BE2C (cell line): ENCODE measurements around the gene DNAH12.

Experiments used
- DNase-seq: peaks from one replicate; pipeline ENCODE4 v3.0.0-alpha.2; 2020
- H3K27me3 ChIP-seq: fragments of 250-450 bp; sonication (Bioruptor Pico); 2 replicates; pipeline ENCODE4 v1.5.1; 2020; ENCODE audit warnings: mild to moderate bottlenecking
- H3K36me3 ChIP-seq: fragments of 250-450 bp; sonication (Bioruptor Pico); 2 replicates; pipeline ENCODE4 v1.5.1; 2020; ENCODE audit warnings: mild to moderate bottlenecking
- H3K4me1 ChIP-seq: fragments of 250-450 bp; sonication (Bioruptor Pico); 2 replicates; pipeline ENCODE4 v1.5.1; 2020
- H3K4me3 ChIP-seq: 2 replicates; pipeline ENCODE4 v1.5.1; 2011; ENCODE audit warnings: low read depth, low read length
- H3K9me3 ChIP-seq: fragments of 250-450 bp; sonication (Bioruptor Pico); 2 replicates; pipeline ENCODE4 v1.5.1; 2020
- TF ChIP-seq, protein P1 (sequence below): IDR thresholded peaks from 2 replicates; pipeline ENCODE4 v1.5.1; 2012; ENCODE audit warnings: mild to moderate bottlenecking, low read depth, low read length

Gene DNAH12

GRCh38 chr3:57545636-57546268 is 1.6 kb upstream of the DNAH12 start:
- Histone ChIP-seq H3K9me3 (no peaks in the 10 kb centered on the region), H3K36me3 (no peaks in the 10 kb centered on the region), H3K4me3 (no peak overlapping the region), H3K4me1 (no peaks in the 10 kb centered on the region), H3K27me3 (no peaks in the 10 kb centered on the region)
- no peak for DNase-seq
- TF ChIP-seq, protein P1, sequence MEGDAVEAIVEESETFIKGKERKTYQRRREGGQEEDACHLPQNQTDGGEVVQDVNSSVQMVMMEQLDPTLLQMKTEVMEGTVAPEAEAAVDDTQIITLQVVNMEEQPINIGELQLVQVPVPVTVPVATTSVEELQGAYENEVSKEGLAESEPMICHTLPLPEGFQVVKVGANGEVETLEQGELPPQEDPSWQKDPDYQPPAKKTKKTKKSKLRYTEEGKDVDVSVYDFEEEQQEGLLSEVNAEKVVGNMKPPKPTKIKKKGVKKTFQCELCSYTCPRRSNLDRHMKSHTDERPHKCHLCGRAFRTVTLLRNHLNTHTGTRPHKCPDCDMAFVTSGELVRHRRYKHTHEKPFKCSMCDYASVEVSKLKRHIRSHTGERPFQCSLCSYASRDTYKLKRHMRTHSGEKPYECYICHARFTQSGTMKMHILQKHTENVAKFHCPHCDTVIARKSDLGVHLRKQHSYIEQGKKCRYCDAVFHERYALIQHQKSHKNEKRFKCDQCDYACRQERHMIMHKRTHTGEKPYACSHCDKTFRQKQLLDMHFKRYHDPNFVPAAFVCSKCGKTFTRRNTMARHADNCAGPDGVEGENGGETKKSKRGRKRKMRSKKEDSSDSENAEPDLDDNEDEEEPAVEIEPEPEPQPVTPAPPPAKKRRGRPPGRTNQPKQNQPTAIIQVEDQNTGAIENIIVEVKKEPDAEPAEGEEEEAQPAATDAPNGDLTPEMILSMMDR = no peak

- no peak for DNase-seq
- no peaks in the 10 kb centered on the region for H3K9me3 ChIP-seq
- no peak overlapping the region for H3K4me3 ChIP-seq
- H3K4me1 ChIP-seq = no peaks in the 10 kb centered on the region
- TF ChIP-seq, protein P1 = no peak
- H3K27me3 ChIP-seq = no peaks in the 10 kb centered on the region
- no peaks in the 10 kb centered on the region for H3K36me3 ChIP-seq
Measured at GRCh38 chr3:57538465-57538864, 5.7 kb downstream of the DNAH12 start.

DNA sequence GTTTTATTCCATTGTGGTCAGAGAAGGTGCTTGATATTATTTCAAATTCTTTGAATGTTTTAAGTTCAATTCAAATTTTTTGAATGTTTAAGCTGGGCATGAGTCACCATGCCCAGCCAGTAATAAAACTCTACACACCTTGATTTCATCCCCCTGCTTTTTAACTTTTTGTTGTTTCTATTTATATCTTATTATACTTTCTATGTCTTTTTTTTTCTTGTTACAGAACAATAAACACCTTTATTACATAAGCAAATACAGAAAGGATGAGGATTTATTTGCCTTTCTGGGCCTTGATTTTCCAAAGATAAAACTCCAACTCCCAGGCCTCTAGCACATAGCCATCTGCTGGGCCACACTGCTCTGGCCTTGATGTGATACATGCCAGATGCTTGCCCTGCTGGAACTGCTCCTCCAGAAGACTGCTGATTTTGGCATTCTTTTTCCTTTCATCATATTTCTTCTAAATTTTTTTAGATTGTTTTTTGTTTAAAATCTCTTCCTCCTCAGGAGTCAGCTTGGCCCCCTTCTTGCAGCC is 14.0 kb downstream of the DNAH12 start:
- Histone ChIP-seq H3K36me3 (no peaks in the 10 kb centered on the region), H3K4me3 (no peak overlapping the region), H3K4me1 (no peaks in the 10 kb centered on the region), H3K9me3 (no peaks in the 10 kb centered on the region), H3K27me3 (no peaks in the 10 kb centered on the region)
- TF ChIP-seq, protein P1 = no peak
- no peak for DNase-seq

GRCh38 chr3:57518276-57518915 is 25.7 kb downstream of the DNAH12 start:
- H3K4me3 ChIP-seq = no peak overlapping the region
- H3K9me3 ChIP-seq = no peaks in the 10 kb centered on the region
- TF ChIP-seq, protein P1 = no peak
- H3K36me3 ChIP-seq = no peaks in the 10 kb centered on the region
- no peaks in the 10 kb centered on the region for H3K27me3 ChIP-seq
- H3K4me1 ChIP-seq = no peaks in the 10 kb centered on the region
- DNase-seq = no peak

- Histone ChIP-seq H3K27me3 (no peaks in the 10 kb centered on the region), H3K4me3 (no peak overlapping the region), H3K36me3 (no peaks in the 10 kb centered on the region), H3K9me3 (no peaks in the 10 kb centered on the region), H3K4me1 (no peaks in the 10 kb centered on the region)
- DNase-seq = no peak
- TF ChIP-seq, protein P1 = no peak
Measured at GRCh38 chr3:57512166-57512565, 32.0 kb downstream of the DNAH12 start.

DNA sequence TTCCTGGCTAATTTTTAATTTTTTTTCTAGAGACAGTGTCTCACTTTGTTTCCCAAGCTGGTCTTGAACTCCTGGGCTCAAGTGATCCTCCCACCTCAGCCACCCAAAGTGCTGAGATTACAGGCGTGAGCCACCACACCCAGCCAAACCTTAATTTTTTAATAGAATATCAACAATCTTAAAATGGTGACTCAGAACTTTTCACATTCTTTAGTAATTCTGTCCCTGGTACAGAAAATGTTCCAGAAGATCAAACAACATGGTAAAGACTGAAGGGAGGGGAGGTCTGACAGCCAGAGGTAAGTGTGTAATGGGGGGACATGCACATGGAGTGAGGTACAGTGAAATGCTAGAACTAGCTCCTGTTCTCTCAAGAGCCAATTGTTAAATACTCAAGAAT is 38.2 kb downstream of the DNAH12 start:
- no peaks in the 10 kb centered on the region for H3K36me3 ChIP-seq
- no peaks in the 10 kb centered on the region for H3K4me1 ChIP-seq
- H3K4me3 ChIP-seq = no peak overlapping the region
- no peaks in the 10 kb centered on the region for H3K9me3 ChIP-seq
- TF ChIP-seq, protein P1 = no peak
- no peaks in the 10 kb centered on the region for H3K27me3 ChIP-seq
- no peak for DNase-seq
